ENCODE results near the gene LATS1.

GRCh38 chr6:149614337-149614736 is 103.6 kb downstream of the LATS1 start:
- no peak for TF ChIP-seq CTCF (IDR thresholded peaks at IDR 0.05; ENCODE audit: low read length)
- TF ChIP-seq EZH2 (IDR thresholded peaks at IDR 0.05; ENCODE audit: borderline replicate concordance, low read length): no peak
